HK-2 (cell line): Measurements from ENCODE around the gene DDRGK1.
"Not testable (repeated sequence)": the region's sequence is repeated elsewhere in the genome, so short reads cannot be mapped to it uniquely, and the experiment has no call there.

Source experiments
- DNase-seq: peaks from one replicate; pipeline ENCODE4 v3.0.0-alpha.2; 2018; ENCODE audit not compliant: unreplicated experiment

The DDRGK1 gene

GRCh38 chr20:3183896-3184612 is 20.4 kb downstream of the DDRGK1 start:
- no peak for DNase-seq

DNA sequence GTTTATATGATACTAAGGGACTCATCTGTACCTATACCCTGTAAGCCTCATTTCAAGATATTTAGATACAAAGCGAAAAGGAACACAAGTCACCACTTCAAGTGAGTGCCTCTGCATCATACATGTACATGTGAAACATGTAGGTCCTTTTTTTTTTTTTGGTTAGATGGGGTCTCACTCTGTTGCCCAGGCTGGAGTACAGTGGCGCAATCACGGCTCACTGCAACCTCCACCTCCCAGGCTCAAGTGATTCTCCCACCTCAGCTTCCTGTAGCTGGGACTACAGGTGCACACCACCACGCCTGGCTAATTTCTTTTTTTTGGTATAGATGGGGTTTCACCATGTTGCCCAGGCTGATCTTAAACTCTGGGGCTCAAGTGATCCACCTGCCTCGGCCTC is 22.1 kb downstream of the DDRGK1 start:
- DNase-seq: not testable (repeated sequence)

DNA sequence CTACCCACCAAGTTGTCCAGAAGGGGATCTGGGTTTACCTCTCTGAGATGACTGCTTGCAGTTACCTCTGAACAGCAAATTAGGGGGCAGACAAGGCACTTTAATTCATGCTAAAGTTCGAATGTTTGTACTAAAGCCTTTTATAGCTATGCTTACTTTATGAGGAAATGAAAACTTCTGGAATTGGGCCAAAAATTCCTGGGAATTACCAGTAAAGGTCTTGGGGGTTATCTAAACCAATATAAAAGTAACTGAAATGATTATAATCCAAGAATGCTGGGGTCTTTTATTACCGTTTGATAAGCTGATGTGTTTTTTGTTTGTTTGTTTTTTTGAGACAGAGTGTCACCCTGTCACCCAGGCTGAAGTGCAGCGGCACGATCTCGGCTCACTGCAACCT is 23.2 kb downstream of the DDRGK1 start:
- DNase-seq: no peak

DNA sequence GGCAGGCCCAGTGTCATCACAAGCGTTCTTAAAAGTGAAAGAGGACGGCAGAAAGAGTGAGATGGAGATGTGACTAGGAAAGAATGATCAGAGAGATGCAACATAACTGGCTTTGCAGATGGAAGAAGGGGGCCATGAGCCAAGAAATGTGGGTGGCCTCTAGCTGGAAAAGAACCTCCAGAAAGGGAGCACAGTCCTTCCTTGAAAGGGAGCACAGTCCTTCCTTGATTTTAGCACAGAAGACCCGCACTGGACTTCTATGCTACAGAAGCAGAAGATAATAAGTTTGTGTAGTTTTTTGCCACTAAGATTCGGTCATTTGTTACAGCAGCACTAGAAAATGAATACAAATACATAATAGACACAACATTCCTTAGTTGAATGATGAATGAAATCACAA is 24.2 kb downstream of the DDRGK1 start:
- no peak for DNase-seq

GRCh38 chr20:3177746-3178485 is 26.6 kb downstream of the DDRGK1 start:
- no peak for DNase-seq

DNA sequence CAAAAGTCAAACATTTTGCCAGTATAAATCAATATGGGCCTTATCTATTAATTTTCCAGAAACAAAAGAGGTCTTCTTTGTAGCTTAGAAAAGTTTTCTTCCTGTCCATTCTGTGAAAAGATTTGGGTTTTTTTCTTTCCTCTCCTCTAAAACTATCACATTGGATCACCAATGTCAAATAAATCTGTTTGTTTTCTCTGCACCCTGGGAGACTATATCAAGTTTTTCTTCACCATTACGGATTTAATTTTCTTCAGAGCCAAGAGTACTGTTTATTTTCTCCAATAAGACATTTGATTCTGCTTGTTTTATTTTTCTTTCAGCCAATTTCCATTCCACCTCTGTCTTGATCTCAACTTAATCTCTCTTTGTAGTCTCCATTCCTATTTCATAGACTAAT is 29.2 kb downstream of the DDRGK1 start:
- no peak for DNase-seq

DNA sequence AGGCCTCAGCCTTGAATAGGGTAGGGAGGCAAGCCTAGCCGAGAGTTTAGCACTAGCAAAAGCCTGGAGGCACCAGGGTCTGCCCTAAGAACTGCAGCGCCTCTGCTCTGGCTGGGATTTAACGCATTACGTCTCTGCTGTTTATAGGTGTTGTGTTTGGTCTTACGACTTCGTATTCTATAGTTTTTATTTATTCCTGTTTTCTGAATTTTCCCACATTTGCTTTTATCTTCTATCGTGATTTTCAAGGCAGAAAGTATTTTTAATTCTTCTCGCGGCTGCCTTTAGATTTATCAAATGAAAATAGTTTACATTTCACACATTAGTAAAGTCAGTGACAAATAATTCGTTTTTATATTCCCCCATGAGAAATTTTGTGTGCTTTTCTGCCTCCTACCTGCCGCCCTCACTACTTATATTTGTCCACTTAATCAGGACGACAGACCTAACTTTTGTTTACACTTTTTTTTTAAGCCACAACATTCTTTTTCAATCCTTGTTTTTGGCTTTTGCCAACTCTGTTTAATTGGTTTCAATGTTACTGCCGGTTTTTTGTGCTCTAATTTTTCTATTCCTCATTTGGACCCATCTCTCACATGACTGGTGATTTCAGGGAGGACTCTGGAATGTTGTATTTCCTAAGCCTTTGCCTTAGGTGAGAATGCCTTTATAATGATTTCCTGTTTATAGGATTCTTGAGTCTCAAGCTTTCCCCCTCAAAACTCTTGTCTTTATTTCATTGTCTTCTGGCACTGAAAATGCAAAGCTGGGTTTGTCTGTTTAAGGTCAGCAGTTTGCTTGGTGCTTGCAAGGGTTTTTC is 29.8 kb downstream of the DDRGK1 start:
- DNase-seq: no peak

DNA sequence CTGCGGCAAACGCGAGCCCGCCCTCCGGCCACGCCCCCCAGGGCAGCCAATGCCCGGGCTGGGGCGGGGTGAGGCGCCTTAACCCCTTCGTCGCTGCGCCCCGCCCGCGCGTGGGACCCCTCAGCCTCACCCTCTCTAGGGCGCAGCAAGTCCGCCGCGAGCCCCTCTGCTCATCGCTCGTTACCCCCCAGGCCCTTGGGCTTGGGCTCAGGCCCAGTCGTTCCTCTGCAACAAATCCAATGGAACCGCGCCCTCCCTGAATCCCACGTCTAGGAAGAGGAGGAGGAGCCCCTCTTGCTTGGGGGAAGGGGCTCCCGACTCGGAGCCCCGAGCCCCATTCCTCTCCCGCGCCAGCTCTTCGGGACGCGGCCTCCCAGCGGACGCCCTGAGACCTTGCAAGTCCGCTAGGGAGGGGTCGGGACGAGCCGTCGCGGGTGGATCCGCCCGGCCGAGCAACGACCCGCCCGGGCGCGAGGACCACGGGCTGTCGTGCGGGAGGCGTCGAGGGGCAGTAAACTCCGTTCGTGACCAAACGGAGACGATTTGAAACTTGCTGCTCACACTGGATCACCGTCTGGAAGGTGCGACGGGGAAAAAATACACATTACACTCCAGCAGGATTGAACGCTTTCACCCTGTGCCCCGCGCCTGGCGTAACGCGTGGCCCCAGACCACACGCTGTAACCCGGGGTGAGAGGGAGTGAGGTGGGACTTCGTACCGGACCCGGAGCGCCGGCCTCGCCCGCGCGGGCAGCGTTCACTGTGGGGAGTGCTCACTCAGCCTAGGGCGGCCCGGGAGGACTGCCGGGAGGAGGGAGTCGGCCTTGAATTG is 30.7 kb downstream of the DDRGK1 start:
- DNase-seq: peak; percentile 88

DNA sequence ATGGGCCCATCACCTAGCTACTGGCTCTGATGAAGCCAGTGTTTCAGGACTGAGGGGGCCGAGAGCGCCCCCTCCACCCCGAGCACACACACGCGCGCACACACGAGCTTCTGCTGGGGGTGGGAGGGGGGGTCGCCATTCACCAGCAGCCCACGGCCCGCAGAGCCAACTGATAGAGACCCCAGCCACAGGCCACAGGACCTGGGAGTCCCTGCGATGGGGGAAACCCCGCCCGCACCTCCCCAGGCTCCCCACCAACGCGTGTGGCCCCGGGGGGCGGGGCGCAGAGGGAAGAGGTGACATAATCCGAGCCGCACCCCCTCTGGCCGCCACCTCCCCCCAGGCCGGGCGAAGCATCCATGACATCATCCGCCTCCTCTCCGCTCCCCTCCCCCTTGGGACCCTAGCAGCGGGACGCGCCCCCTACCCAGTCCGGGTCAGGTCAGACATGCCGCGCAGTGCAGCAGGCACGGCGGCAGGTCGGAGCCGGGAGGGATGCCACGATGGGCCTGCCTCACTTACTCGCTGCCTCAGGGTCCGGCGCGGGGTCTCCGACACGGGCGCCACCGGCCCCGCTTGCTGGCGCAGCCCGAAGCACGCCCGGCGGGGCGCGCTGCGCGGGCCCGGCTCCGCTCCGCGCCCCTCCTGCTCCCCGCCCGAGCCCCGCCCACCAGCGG is 31.4 kb downstream of the DDRGK1 start, which contains the start of gene LZTS3:
Gene LZTS3, minus strand, starts transcription at position 617 of the 677 bp plus-strand sequence. CDS start 6,386 bp downstream, outside the sequence.
- peak; percentile 80 for DNase-seq

GRCh38 chr20:3172126-3172932 is 32.2 kb downstream of the DDRGK1 start:
- DNase-seq: no peak

DNA sequence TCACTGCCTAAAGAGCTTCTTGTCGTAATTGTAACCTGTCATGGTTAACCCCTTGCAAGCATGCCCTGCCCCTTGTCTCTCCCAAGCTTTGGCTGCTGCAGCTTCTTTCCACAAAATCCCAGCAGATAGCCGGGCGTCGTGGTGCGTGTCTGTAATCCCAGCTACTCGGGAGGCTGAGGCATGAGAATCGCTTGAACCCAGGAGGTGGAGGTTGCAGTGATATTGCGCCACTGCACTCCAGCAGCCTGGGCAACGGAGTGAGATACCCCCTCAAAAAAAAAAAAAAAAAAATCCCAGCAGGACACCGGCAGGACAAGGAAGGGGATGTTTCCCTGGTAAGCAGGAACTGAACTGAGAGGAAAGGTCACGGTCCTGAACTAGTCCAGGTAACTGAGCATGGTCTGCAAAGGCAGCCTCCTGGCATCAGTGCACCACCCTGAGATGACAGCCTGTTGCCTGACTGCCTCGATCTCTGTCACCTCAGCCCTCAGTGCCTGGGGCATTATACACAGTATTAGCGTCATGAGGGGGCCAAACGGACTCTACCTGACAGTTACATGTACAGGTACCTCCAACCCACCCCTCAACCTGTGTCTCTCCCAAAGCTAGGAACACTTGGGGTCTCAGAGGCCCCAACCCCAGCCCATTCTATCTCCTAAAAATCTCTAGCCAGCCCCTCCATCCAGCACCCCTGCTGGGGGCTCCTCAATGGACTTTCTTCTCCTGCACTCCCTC is 32.9 kb downstream of the DDRGK1 start:
- DNase-seq: no peak

GRCh38 chr20:3168829-3169590 is 35.5 kb downstream of the DDRGK1 start:
- DNase-seq: no peak

DNA sequence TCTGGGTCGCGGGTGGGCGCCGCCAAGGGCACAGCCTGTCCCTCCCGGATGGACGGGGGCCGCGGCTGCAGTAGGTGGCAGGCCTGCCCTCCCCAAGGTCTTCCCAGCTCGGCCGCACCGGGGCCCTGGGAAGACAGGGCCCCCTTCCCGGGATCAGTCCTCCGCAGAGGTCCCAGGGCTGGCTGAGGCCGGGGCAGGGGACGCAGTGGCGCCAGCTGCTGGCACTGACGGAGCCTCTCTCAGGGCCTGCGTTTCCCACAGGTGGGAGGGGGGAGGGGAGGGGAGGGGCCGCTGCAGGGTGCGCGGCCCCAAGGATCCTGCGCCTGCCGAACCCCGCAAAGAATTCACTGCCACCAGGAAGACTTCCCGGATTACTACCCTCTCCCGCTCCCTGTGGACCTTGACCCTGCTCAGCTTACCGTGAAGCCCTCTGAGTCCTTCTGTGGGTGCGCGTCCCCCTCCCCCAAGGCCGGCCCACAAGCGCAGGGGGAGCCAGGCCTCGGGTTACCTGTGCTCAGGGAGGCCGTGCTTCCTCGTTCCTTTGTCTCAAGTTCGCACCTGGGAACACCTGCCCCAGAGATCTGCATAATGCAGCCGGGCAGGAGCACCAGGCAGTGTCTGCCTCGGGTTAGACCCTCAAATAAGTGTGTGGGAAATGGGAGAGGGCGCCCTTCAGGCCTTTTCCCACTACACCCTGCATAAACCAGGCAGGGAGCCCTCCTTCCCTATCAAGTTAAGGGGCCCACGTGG is 36.2 kb downstream of the DDRGK1 start:
- no peak for DNase-seq

GRCh38 chr20:3167738-3168078 is 36.8 kb downstream of the DDRGK1 start:
- no peak for DNase-seq

GRCh38 chr20:3166913-3167342 is 37.6 kb downstream of the DDRGK1 start:
- DNase-seq: no peak

GRCh38 chr20:3166338-3166912 is 38.1 kb downstream of the DDRGK1 start:
- no peak for DNase-seq

- no peak for DNase-seq
These were observed 38.8 kb downstream of the DDRGK1 start for GRCh38 chr20:3165473-3166337.
